GM12878 (cell line): ENCODE data around the gene POU1F1. TPM values are rescaled to one million over a fixed set of nuclear protein-coding genes. Genes with fewer than 3 reads are reported as not detected.
A peak's percentile ranks its signal among the peaks of the same experiment; 100 is the strongest.

Experiments used
- ATAC-seq: fragments of 200-7000 bp; cut with Tn5 transposase; 3 replicates; pipeline ENCODE4 v1.9.1; 2020; ENCODE audit warnings: mild to moderate bottlenecking, moderate library complexity
- BruUV-seq: library from RNA; stranded (reverse); fragments of 400-500 nt; replicated peaks from 2 replicates; lab custom pipeline; 2021; lab: Mats Ljungman, UMichigan
- CTCF ChIA-PET: fragments of 300-600 bp; sonication (Branson Sonifier 250); formaldehyde crosslinking; extraction: SDS; loops from one replicate; lab custom pipeline; 2021; ENCODE audit warnings: inconsistent platforms; lab: Yijun Ruan, JAX
- POLR2A ChIA-PET: fragments of 350-600 bp; formaldehyde crosslinking; extraction: SDS; loops from one replicate; lab custom pipeline; 2021; ENCODE audit warnings: inconsistent platforms; lab: Charles Lee
- RAD21 ChIA-PET: fragments of 300-600 bp; sonication (Branson Sonifier 250); formaldehyde crosslinking; loops from one replicate; lab custom pipeline; 2023; ENCODE audit warnings: antibody characterized with exemption; ENCODE audit not compliant: unreplicated experiment; lab: Charles Lee
- SMC1A ChIA-PET: fragments of 300-600 bp; sonication (Branson Sonifier 250); formaldehyde crosslinking; loops from one replicate; lab custom pipeline; 2023; ENCODE audit not compliant: unreplicated experiment, uncharacterized antibody; lab: Charles Lee
- DNase-seq: peaks from one replicate; pipeline ENCODE4 v3.0.0-alpha.2; 2011; ENCODE audit warnings: low read depth, low spot score
- FAIRE-seq: peaks from 3 replicates; lab custom pipeline; 2011; peaks lifted over from hg19 to GRCh38; lab: Jason Lieb, UNC
- H2AFZ ChIP-seq: 2 replicates; pipeline ENCODE4 v1.6.0; 2011; ENCODE audit warnings: low read depth, low read length, control low read depth; ENCODE audit not compliant: control insufficient read depth
- H3K27ac ChIP-seq: 2 replicates; pipeline ENCODE4 v1.5.1; 2011; ENCODE audit warnings: control low read depth; ENCODE audit not compliant: control insufficient read depth, insufficient read depth
- H3K27me3 ChIP-seq, 2 experiments: replicated peaks in 1 of 2; 2 replicates each; pipeline versions ENCODE4 v1.6.0 to v1.6.1; 2011; ENCODE audit warnings: low read length in 1 of 2; ENCODE audit not compliant: control insufficient read depth in 2 of 2, insufficient read depth in 2 of 2
- H3K36me3 ChIP-seq, 2 experiments: 2 replicates each; pipeline ENCODE4 v1.5.1; 2011; ENCODE audit warnings: low read length in 1 of 2; ENCODE audit not compliant: control insufficient read depth in 2 of 2, insufficient read depth in 2 of 2
- H3K4me1 ChIP-seq: 2 replicates; pipeline ENCODE4 v1.6.1; 2011; ENCODE audit warnings: mild to moderate bottlenecking, low read length, moderate library complexity, mixed read lengths; ENCODE audit not compliant: control insufficient read depth, insufficient read depth
- H3K4me2 ChIP-seq: 2 replicates; pipeline ENCODE4 v1.6.0; 2011; ENCODE audit warnings: control low read depth; ENCODE audit not compliant: control insufficient read depth, insufficient read depth
- H3K4me3 ChIP-seq: fragments of 200-600 bp; sonication (generic); 2 replicates; pipeline ENCODE4 v1.5.1; 2016
- H3K79me2 ChIP-seq: 2 replicates; pipeline ENCODE4 v1.6.0; 2011; ENCODE audit warnings: low read length; ENCODE audit not compliant: control insufficient read depth, insufficient read depth
- H3K9ac ChIP-seq: 2 replicates; pipeline ENCODE4 v1.8.0; 2011; ENCODE audit warnings: low read length, control low read depth, mixed read lengths; ENCODE audit not compliant: control insufficient read depth, insufficient read depth
- H3K9me3 ChIP-seq: replicated peaks from 3 replicates; pipeline ENCODE4 v1.5.1; 2011; ENCODE audit warnings: mild to moderate bottlenecking, low read length; ENCODE audit not compliant: control insufficient read depth, insufficient read depth
- H4K20me1 ChIP-seq: 2 replicates; pipeline ENCODE4 v1.6.0; 2011; ENCODE audit not compliant: control insufficient read depth, insufficient read depth
- E4F1 ChIP-seq: fragments of 450-650 bp; IDR thresholded peaks from 2 replicates; pipeline ENCODE4 v1.6.1; 2018; ENCODE audit warnings: borderline replicate concordance, mild to moderate bottlenecking; ENCODE audit not compliant: partially characterized antibody
- JUND ChIP-seq: IDR thresholded peaks from 2 replicates; pipeline ENCODE4 v1.6.1; 2012; ENCODE audit warnings: low read depth, mild to moderate bottlenecking, low read length, improper control_type of control experiment, moderate library complexity
- KDM1A ChIP-seq: fragments of 200-600 bp; sonication (generic); IDR thresholded peaks from 2 replicates; pipeline ENCODE4 v1.6.1; 2016; ENCODE audit warnings: borderline replicate concordance
- NR2F1 ChIP-seq: fragments of 450-650 bp; conservative IDR thresholded peaks from 2 replicates; pipeline ENCODE4 v1.6.1; 2017; ENCODE audit warnings: mild to moderate bottlenecking
- WGBS: methylation state at CpG from one replicate; pipeline ENCODE4 v1.1.6; 2016; ENCODE audit warnings: low lambda C conversion rate; ENCODE audit not compliant: insufficient replicate concordance, insufficient coverage; ENCODE audit errors: missing lambda C conversion rate; 5-methylcytosine and 5-hydroxymethylcytosine counted together
- in situ Hi-C: fragments of 300-500 bp; cut with MboI; formaldehyde crosslinking; loops from 9 replicates; pipeline ENCODE4 v1.14.3; 2018; ENCODE audit warnings: mixed read lengths
- intact Hi-C: fragments of 100-400 bp; cut with micrococcal nuclease; formaldehyde crosslinking; loops from one replicate; pipeline ENCODE4 v1.14.2; 2022; ENCODE audit not compliant: unreplicated experiment
- polyA plus RNA-seq, 11 experiments: library from polyadenylated mRNA; depleted of rRNA in 4 of 11; unstranded in 6 of 11; stranded (reverse) in 5 of 11; fragments of >200 nt; fragmentation: Nextera tagmentation in 4 of 11; fragmentation: Illumina TruSeq in 1 of 11; extraction: Ambion mirVana in 4 of 11; extraction: Trizol in 1 of 11; gene quantifications; 1 replicate in 1 of 11; 2 replicates in 10 of 11; pipeline versions ENCODE4 v1.2.1 to v1.2.3, GENCODE V29; 2011 to 2016; ENCODE audit warnings: inconsistent platforms in 2 of 11, missing spikeins in 2 of 11, low read depth in 1 of 11
- total RNA-seq, 4 experiments: library from RNA; depleted of rRNA in 3 of 4; stranded (reverse); fragments of >200 nt in 3 of 4; fragmentation: Illumina TruSeq in 1 of 4; extraction: Trizol in 1 of 4; gene quantifications; 2 replicates each; pipeline versions ENCODE4 v1.2.1 to v1.2.3, GENCODE V29; 2013 to 2021
- TF ChIP-seq, protein P1 (sequence below), 3 experiments: IDR thresholded peaks in 2 of 3; conservative IDR thresholded peaks in 1 of 3; 2 replicates each; pipeline ENCODE4 v1.5.1; 2011; ENCODE audit warnings: low read depth in 3 of 3, low read length in 3 of 3, mild to moderate bottlenecking in 3 of 3, control low read depth in 2 of 3, moderate library complexity in 2 of 3, inconsistent platforms in 1 of 3, mixed read lengths in 1 of 3; ENCODE audit not compliant: control insufficient read depth in 2 of 3, insufficient read depth in 1 of 3; ENCODE audit errors: extremely low read depth in 1 of 3

POU1F1 gene
- total and polyA plus RNA-seq, 10 of the 15 experiments (the other 5 are each of a cell fraction or from before 2014, with no cell fraction given), result 0.04 TPM; not detected in 9

DNA sequence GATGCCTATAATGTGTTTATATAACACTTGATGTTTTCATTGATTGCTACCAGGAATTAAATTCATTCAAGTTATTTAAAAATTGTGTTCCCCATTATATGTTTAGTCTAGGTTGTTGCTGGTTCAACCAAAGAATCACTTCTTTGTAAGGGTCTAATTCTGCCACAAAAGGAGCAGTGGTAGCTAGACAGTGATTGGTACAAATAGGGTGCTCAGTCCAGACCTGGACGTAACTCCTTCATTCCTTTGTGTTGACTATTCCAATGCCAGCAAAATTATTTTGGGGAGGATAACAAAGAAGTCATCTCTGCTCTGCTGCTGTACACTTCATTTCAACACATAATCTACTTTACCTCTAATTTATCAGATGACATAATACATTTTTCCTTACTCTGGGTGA lies 48.1 kb downstream of the POU1F1 start (continued):
- TF ChIP-seq E4F1 (no peak), KDM1A (no peak)
- TF ChIP-seq, protein P1, sequence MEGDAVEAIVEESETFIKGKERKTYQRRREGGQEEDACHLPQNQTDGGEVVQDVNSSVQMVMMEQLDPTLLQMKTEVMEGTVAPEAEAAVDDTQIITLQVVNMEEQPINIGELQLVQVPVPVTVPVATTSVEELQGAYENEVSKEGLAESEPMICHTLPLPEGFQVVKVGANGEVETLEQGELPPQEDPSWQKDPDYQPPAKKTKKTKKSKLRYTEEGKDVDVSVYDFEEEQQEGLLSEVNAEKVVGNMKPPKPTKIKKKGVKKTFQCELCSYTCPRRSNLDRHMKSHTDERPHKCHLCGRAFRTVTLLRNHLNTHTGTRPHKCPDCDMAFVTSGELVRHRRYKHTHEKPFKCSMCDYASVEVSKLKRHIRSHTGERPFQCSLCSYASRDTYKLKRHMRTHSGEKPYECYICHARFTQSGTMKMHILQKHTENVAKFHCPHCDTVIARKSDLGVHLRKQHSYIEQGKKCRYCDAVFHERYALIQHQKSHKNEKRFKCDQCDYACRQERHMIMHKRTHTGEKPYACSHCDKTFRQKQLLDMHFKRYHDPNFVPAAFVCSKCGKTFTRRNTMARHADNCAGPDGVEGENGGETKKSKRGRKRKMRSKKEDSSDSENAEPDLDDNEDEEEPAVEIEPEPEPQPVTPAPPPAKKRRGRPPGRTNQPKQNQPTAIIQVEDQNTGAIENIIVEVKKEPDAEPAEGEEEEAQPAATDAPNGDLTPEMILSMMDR (IDR thresholded peaks at IDR 0.05 in 2 of 3, conservative IDR thresholded peaks at IDR 0.05 in 1 of 3; ENCODE audit: control insufficient read depth in 2 of 3, extremely low read depth in 1 of 3, insufficient read depth in 1 of 3, low read depth in 3 of 3, low read length in 3 of 3), result no peak
- TF ChIP-seq, all 136 proteins: peak for 0

- intact Hi-C loops, result no loop called here
- no peaks in the 10 kb centered on the region for H3K36me3 ChIP-seq
- no TSS peak for BruUV-seq
- no peaks in the 10 kb centered on the region for H3K27me3 ChIP-seq
- SMC1A ChIA-PET, result no interaction called here
- RAD21 ChIA-PET, result no interaction called here
- TF ChIP-seq NR2F1, result no peak
- TF ChIP-seq JUND, result no peak
- H3K9ac ChIP-seq, result peak overlapping the region; percentile 92
- ATAC-seq, result peak; percentile 7; the same call in 2 of the 3 replicates
- in situ Hi-C loops, result no loop called here
- CTCF ChIA-PET, result interaction anchor here (3.9 kb wide), 1 partner anchor 33 kb away, joined by 20 read pairs; no protein-coding TSS in a partner anchor
- no peaks in the 10 kb centered on the region; the same call in 1 of the 2 replicates for H3K4me1 ChIP-seq
- H3K27ac ChIP-seq, result peak overlapping the region; percentile 82; the same call in 1 of the 2 replicates
- H3K79me2 ChIP-seq, result peaks cover 17% of the 10 kb centered on the region
- H2AFZ ChIP-seq, result peak overlapping the region; percentile 98
- peak overlapping the region; percentile 81 for H3K4me2 ChIP-seq
- 0% methylated on average over 3 of the region's 3 CpGs for WGBS
- no peaks in the 10 kb centered on the region for H4K20me1 ChIP-seq
- H3K9me3 ChIP-seq, result no peaks in the 10 kb centered on the region
- no peak for FAIRE-seq
- peak overlapping the region; percentile 87 for H3K4me3 ChIP-seq
- no peak for DNase-seq
- POLR2A ChIA-PET, result interaction anchor here (1.2 kb wide), 1 partner anchor 11 kb away, joined by 3 read pairs; no protein-coding TSS in a partner anchor
Observed at GRCh38 chr3:87227835-87228144, 48.6 kb downstream of the POU1F1 start.
